Body of pancreas (tissue), 4 donors: ENCODE data around the gene CCDC170.

Experiments
- POLR2A ChIP-seq, 3 donors: fragments of 450-650 bp; IDR thresholded peaks; one replicate each; pipeline ENCODE4 v1.6.1; 2016; ENCODE audit warnings: antibody characterized with exemption in 3 of 3, mild to moderate bottlenecking in 2 of 3
- TF ChIP-seq, protein P1 (sequence below), 7 experiments: fragments of 450-650 bp in 4 of 7; fragments of 200-600 bp in 3 of 7; sonication (generic) in 3 of 7; IDR thresholded peaks; one replicate each; pipeline ENCODE4 v1.5.1; 2016 to 2019; ENCODE audit warnings: antibody characterized with exemption in 7 of 7

DNA sequence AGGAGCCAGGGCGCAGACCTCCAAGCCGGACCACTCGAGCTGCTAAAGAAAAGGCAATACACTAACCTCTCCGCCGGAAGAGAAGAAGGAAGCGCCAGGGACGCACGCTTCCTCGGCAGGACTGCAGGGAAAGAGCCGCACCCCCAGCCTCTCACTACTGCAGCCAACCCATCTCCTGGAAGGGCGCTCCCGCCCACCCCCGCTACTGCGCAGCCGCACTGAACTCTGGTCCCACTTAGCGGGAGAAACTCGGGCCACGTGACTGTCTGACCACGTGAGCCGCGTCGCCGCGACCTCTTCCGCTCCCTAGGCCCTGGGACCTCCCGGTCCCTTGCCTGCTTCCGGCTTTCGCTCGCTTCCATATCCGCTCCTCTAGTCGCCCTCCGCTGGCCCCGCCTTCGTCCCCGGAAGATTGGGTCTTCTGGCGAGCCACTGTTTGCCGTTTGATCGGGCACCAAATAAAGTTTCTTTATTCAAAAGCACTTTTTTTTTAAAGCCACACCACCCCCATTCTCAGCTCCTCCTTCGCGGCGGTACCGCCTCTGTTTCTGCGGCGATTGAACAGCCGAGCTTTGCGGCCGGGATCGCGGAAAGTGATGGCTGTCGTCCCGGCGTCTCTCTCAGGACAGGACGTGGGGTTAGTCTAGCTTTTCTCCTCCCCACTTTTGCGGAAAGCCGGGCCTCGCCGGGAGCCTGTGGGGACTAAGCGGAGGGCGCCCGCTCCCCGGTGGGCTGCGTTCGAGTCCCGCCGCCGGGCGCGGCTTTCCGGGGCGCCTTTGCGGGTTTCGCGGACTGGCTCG is 41.7 kb upstream of the CCDC170 start, which contains the start of gene RMND1:
- TF ChIP-seq, protein P1, sequence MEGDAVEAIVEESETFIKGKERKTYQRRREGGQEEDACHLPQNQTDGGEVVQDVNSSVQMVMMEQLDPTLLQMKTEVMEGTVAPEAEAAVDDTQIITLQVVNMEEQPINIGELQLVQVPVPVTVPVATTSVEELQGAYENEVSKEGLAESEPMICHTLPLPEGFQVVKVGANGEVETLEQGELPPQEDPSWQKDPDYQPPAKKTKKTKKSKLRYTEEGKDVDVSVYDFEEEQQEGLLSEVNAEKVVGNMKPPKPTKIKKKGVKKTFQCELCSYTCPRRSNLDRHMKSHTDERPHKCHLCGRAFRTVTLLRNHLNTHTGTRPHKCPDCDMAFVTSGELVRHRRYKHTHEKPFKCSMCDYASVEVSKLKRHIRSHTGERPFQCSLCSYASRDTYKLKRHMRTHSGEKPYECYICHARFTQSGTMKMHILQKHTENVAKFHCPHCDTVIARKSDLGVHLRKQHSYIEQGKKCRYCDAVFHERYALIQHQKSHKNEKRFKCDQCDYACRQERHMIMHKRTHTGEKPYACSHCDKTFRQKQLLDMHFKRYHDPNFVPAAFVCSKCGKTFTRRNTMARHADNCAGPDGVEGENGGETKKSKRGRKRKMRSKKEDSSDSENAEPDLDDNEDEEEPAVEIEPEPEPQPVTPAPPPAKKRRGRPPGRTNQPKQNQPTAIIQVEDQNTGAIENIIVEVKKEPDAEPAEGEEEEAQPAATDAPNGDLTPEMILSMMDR (IDR thresholded peaks at IDR 0.05), result peak in 1 of 7 experiments; percentile 9
- TF ChIP-seq POLR2A (IDR thresholded peaks at IDR 0.05), result peak; percentile 13 to 83 (median 82)
